GM21717 (cell line): ENCODE results near the gene KCNT1.
"Not testable (repeated sequence)": the region's sequence is repeated elsewhere in the genome, so short reads cannot be mapped to it uniquely, and the experiment has no call there.

Source experiments
- ATAC-seq: cut with Tn5 transposase; IDR thresholded peaks from one replicate; pipeline ENCODE4 v1.9.1; 2021; ENCODE audit warnings: mild to moderate bottlenecking, moderate library complexity; ENCODE audit not compliant: unreplicated experiment

KCNT1 gene

GRCh38 chr9:135701959-135702721, at the start of gene KCNT1:
Gene KCNT1, plus strand, starts transcription at chr9:135702185. Its CDS starts 74 bp downstream, at chr9:135702259.
- ATAC-seq, result no peak

GRCh38 chr9:135655317-135655716, 46.7 kb upstream of the KCNT1 start:
- no peak for ATAC-seq

GRCh38 chr9:135657416-135657815, 44.6 kb upstream of the KCNT1 start:
- ATAC-seq, result no peak

GRCh38 chr9:135659252-135659651, 42.7 kb upstream of the KCNT1 start:
- no peak for ATAC-seq

GRCh38 chr9:135660407-135660806, 41.6 kb upstream of the KCNT1 start:
- no peak for ATAC-seq

GRCh38 chr9:135661816-135662560, 40.0 kb upstream of the KCNT1 start:
- no peak for ATAC-seq

- no peak for ATAC-seq
Observed at GRCh38 chr9:135662758-135663450, 39.1 kb upstream of the KCNT1 start, which contains the start of gene LCN9. Gene LCN9, plus strand, starts transcription at chr9:135663309. Its CDS starts 13 bp downstream, at chr9:135663322.

- ATAC-seq, result no peak
Observed at GRCh38 chr9:135663451-135663770, 38.6 kb upstream of the KCNT1 start.

- no peak for ATAC-seq
Observed at GRCh38 chr9:135663857-135664256, 38.1 kb upstream of the KCNT1 start.

GRCh38 chr9:135664266-135664665, 37.7 kb upstream of the KCNT1 start:
- ATAC-seq, result no peak

GRCh38 chr9:135664801-135665794, 36.9 kb upstream of the KCNT1 start:
- ATAC-seq, result no peak

GRCh38 chr9:135665795-135666189, 36.2 kb upstream of the KCNT1 start:
- no peak for ATAC-seq

- no peak for ATAC-seq
Observed at GRCh38 chr9:135666534-135667462, 35.2 kb upstream of the KCNT1 start.

GRCh38 chr9:135667463-135668001, 34.5 kb upstream of the KCNT1 start:
- no peak for ATAC-seq

- not testable (repeated sequence) for ATAC-seq
Observed at GRCh38 chr9:135669018-135669417, 33.0 kb upstream of the KCNT1 start.

- ATAC-seq, result no peak
Observed at GRCh38 chr9:135669616-135670285, 32.2 kb upstream of the KCNT1 start.

- no peak for ATAC-seq
Observed at GRCh38 chr9:135670721-135671590, 31.0 kb upstream of the KCNT1 start.
